Progenitor cell of endocrine pancreas (in vitro differentiated cells): ENCODE results near the gene ANKRD60. TPM values are rescaled to one million over a fixed set of nuclear protein-coding genes. Genes with fewer than 3 reads are reported as not detected.

ENCODE experiments used
- DNase-seq: peaks from one replicate; pipeline ENCODE4 v3.0.0; 2021; ENCODE audit warnings: low spot score; ENCODE audit not compliant: unreplicated experiment
- H3K27ac Mint-ChIP-seq: 2 replicates; pipeline ENCODE4 v1.8.0; 2021; ENCODE audit warnings: mild to moderate bottlenecking, moderate library complexity, mixed read lengths
- H3K27me3 Mint-ChIP-seq: 2 replicates; pipeline ENCODE4 v1.8.0; 2021; ENCODE audit warnings: mixed read lengths
- H3K36me3 Mint-ChIP-seq: 2 replicates; pipeline ENCODE4 v1.8.0; 2022; ENCODE audit warnings: mixed read lengths; ENCODE audit not compliant: insufficient read depth
- H3K4me1 Mint-ChIP-seq: 2 replicates; pipeline ENCODE4 v1.8.0; 2021; ENCODE audit warnings: low read depth, mixed read lengths
- H3K4me3 Mint-ChIP-seq: 2 replicates; pipeline ENCODE4 v1.8.0; 2021; ENCODE audit warnings: low read depth, mild to moderate bottlenecking, moderate library complexity, mixed read lengths
- H3K9me3 Mint-ChIP-seq: 2 replicates; pipeline ENCODE4 v1.8.0; 2021; ENCODE audit warnings: low read depth, mixed read lengths
- CTCF ChIP-seq: fragments of 200-600 bp; sonication (generic); IDR thresholded peaks from one replicate; pipeline ENCODE4 v1.5.0; 2021; ENCODE audit warnings: antibody characterized with exemption, mild to moderate bottlenecking; ENCODE audit not compliant: unreplicated experiment
- total RNA-seq: library from RNA; stranded (reverse); gene quantifications from 2 replicates; pipeline ENCODE4 v1.2.1, GENCODE V29; 2021

Gene ANKRD60
- total RNA-seq, 1 donor from 2014 or later, result not detected

GRCh38 chr20:58194175-58194791, 34.2 kb downstream of the ANKRD60 start:
- Mint-ChIP-seq H3K27ac (no peak overlapping the region), H3K4me3 (no peak overlapping the region), H3K9me3 (peaks cover 6% of the 10 kb centered on the region), H3K27me3 (peaks cover 24% of the 10 kb centered on the region), H3K4me1 (no peaks in the 10 kb centered on the region), H3K36me3 (no peaks in the 10 kb centered on the region)
- TF ChIP-seq CTCF, result no peak
- no peak for DNase-seq

GRCh38 chr20:58192567-58192966, 35.9 kb downstream of the ANKRD60 start:
- Mint-ChIP-seq H3K4me3 (no peak overlapping the region), H3K27ac (no peak overlapping the region), H3K9me3 (peaks cover 6% of the 10 kb centered on the region), H3K4me1 (no peaks in the 10 kb centered on the region), H3K27me3 (peaks cover 26% of the 10 kb centered on the region), H3K36me3 (no peaks in the 10 kb centered on the region)
- TF ChIP-seq CTCF, result peak; percentile 53
- DNase-seq, result no peak

GRCh38 chr20:58192065-58192464, 36.4 kb downstream of the ANKRD60 start:
- Mint-ChIP-seq H3K9me3 (peaks cover 6% of the 10 kb centered on the region), H3K36me3 (no peaks in the 10 kb centered on the region), H3K4me3 (no peak overlapping the region), H3K27ac (no peak overlapping the region), H3K4me1 (no peaks in the 10 kb centered on the region), H3K27me3 (peaks cover 24% of the 10 kb centered on the region)
- no peak for TF ChIP-seq CTCF
- no peak for DNase-seq

- no peaks in the 10 kb centered on the region for H3K9me3 Mint-ChIP-seq
- no peak for DNase-seq
- H3K27me3 Mint-ChIP-seq, result peaks cover 25% of the 10 kb centered on the region
Measured at GRCh38 chr20:58188527-58188926, 39.9 kb downstream of the ANKRD60 start.

GRCh38 chr20:58184984-58185383, 43.5 kb downstream of the ANKRD60 start:
- Mint-ChIP-seq H3K9me3 (no peaks in the 10 kb centered on the region), H3K27me3 (peaks cover 34% of the 10 kb centered on the region), H3K27ac (no peak overlapping the region), H3K4me3 (no peak overlapping the region), H3K4me1 (no peaks in the 10 kb centered on the region), H3K36me3 (no peaks in the 10 kb centered on the region)
- TF ChIP-seq CTCF, result no peak
- DNase-seq, result no peak

More at GRCh38 chr20:58188527-58188926, 39.9 kb downstream of the ANKRD60 start:
- H3K4me3 Mint-ChIP-seq, result no peak overlapping the region
- TF ChIP-seq CTCF, result peak; percentile 10
- no peak overlapping the region for H3K27ac Mint-ChIP-seq
- H3K4me1 Mint-ChIP-seq, result no peaks in the 10 kb centered on the region
- H3K36me3 Mint-ChIP-seq, result no peaks in the 10 kb centered on the region
